GM23338 (cell line): ENCODE data around the gene MLLT3.

Source experiments
- EZH2 ChIP-seq: fragments of 200-600 bp; sonication (generic); IDR thresholded peaks from one replicate; pipeline ENCODE4 v1.8.0; 2017; ENCODE audit warnings: antibody characterized with exemption, mild to moderate bottlenecking, low read depth; ENCODE audit not compliant: unreplicated experiment
- EZH2phosphoT487 ChIP-seq: fragments of 200-600 bp; sonication (generic); IDR thresholded peaks from one replicate; pipeline ENCODE4 v1.8.1; 2018; ENCODE audit warnings: antibody characterized with exemption; ENCODE audit not compliant: unreplicated experiment
- JUNB ChIP-seq: IDR thresholded peaks from one replicate; pipeline ENCODE4 v1.6.1; 2016; ENCODE audit warnings: antibody characterized with exemption; ENCODE audit not compliant: unreplicated experiment
- NANOG ChIP-seq: IDR thresholded peaks from 2 replicates; pipeline ENCODE4 v1.6.1; 2016; ENCODE audit warnings: antibody characterized with exemption, borderline replicate concordance
- POLR2AphosphoS5 ChIP-seq: IDR thresholded peaks from 2 replicates; pipeline ENCODE4 v1.6.1; 2016; ENCODE audit warnings: antibody characterized with exemption, low read depth
- STAT1 ChIP-seq: IDR thresholded peaks from one replicate; pipeline ENCODE4 v1.6.1; 2016; ENCODE audit warnings: antibody characterized with exemption; ENCODE audit not compliant: unreplicated experiment
- ZNF114 ChIP-seq: fragments of 250-450 bp; sonication (Bioruptor Pico); IDR thresholded peaks from 2 replicates; pipeline ENCODE4 v1.5.0; 2020; ENCODE audit warnings: mild to moderate bottlenecking, moderate library complexity
- TF ChIP-seq, protein P1 (sequence below), 2 experiments: fragments of 200-600 bp in 1 of 2; sonication (generic) in 1 of 2; conservative IDR thresholded peaks; 2 replicates each; pipeline versions ENCODE4 v1.5.1 to v1.6.1; 2016 to 2017; ENCODE audit warnings: antibody characterized with exemption in 2 of 2, low read depth in 2 of 2, mild to moderate bottlenecking in 2 of 2, moderate library complexity in 1 of 2
- TF ChIP-seq, protein P2 (sequence below): IDR thresholded peaks from one replicate; pipeline ENCODE4 v1.6.1; 2018; ENCODE audit warnings: antibody characterized with exemption; ENCODE audit not compliant: unreplicated experiment

DNA sequence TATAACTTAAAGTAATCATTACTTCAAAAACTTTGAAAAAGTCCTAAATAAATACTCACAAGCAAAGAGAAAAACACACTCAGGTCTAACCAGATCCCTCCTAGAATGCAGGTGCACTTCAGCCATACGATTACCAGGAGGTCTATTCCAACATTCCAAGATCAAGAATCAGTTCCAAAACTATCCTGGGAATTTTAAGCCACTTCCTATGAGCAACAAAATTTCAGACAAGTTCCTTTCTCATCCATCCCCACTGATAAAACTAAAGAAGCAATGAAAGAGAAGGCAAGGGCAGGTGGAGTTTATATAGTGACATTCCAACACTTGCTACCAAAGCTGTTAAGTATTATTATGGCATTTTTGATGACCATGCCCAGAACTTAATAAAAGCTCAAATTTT lies 29.6 kb downstream of the MLLT3 start:
- TF ChIP-seq POLR2AphosphoS5, result no peak
- TF ChIP-seq, protein P1, sequence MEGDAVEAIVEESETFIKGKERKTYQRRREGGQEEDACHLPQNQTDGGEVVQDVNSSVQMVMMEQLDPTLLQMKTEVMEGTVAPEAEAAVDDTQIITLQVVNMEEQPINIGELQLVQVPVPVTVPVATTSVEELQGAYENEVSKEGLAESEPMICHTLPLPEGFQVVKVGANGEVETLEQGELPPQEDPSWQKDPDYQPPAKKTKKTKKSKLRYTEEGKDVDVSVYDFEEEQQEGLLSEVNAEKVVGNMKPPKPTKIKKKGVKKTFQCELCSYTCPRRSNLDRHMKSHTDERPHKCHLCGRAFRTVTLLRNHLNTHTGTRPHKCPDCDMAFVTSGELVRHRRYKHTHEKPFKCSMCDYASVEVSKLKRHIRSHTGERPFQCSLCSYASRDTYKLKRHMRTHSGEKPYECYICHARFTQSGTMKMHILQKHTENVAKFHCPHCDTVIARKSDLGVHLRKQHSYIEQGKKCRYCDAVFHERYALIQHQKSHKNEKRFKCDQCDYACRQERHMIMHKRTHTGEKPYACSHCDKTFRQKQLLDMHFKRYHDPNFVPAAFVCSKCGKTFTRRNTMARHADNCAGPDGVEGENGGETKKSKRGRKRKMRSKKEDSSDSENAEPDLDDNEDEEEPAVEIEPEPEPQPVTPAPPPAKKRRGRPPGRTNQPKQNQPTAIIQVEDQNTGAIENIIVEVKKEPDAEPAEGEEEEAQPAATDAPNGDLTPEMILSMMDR (conservative IDR thresholded peaks at IDR 0.05; ENCODE audit: low read depth in 2 of 2), result no peak
- TF ChIP-seq EZH2phosphoT487, result no peak
- no peak for TF ChIP-seq JUNB
- TF ChIP-seq, protein P2, sequence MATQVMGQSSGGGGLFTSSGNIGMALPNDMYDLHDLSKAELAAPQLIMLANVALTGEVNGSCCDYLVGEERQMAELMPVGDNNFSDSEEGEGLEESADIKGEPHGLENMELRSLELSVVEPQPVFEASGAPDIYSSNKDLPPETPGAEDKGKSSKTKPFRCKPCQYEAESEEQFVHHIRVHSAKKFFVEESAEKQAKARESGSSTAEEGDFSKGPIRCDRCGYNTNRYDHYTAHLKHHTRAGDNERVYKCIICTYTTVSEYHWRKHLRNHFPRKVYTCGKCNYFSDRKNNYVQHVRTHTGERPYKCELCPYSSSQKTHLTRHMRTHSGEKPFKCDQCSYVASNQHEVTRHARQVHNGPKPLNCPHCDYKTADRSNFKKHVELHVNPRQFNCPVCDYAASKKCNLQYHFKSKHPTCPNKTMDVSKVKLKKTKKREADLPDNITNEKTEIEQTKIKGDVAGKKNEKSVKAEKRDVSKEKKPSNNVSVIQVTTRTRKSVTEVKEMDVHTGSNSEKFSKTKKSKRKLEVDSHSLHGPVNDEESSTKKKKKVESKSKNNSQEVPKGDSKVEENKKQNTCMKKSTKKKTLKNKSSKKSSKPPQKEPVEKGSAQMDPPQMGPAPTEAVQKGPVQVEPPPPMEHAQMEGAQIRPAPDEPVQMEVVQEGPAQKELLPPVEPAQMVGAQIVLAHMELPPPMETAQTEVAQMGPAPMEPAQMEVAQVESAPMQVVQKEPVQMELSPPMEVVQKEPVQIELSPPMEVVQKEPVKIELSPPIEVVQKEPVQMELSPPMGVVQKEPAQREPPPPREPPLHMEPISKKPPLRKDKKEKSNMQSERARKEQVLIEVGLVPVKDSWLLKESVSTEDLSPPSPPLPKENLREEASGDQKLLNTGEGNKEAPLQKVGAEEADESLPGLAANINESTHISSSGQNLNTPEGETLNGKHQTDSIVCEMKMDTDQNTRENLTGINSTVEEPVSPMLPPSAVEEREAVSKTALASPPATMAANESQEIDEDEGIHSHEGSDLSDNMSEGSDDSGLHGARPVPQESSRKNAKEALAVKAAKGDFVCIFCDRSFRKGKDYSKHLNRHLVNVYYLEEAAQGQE, result no peak
- no peak for TF ChIP-seq EZH2
- TF ChIP-seq STAT1, result no peak
- TF ChIP-seq ZNF114, result no peak
- no peak for TF ChIP-seq NANOG
